IPS DF 4.7 (cell line): ENCODE results near the gene JAKMIP2.
"Not testable (repeated sequence)": the region's sequence is repeated elsewhere in the genome, so short reads cannot be mapped to it uniquely, and the experiment has no call there.

Experiments used
- DNase-seq: peaks from one replicate; pipeline ENCODE4 v3.0.0-alpha.2; 2013; ENCODE audit warnings: low spot score; ENCODE audit errors: extremely low read depth

JAKMIP2 gene

GRCh38 chr5:147616421-147616820, 166.1 kb downstream of the JAKMIP2 start:
- DNase-seq = no peak

- DNase-seq = no peak
Measured at GRCh38 chr5:147613359-147613758, 169.2 kb downstream of the JAKMIP2 start.

GRCh38 chr5:147611483-147611882, 171.0 kb downstream of the JAKMIP2 start:
- no peak for DNase-seq

- no peak for DNase-seq
Measured at GRCh38 chr5:147610798-147611197, 171.7 kb downstream of the JAKMIP2 start.

GRCh38 chr5:147601652-147602051, 180.9 kb downstream of the JAKMIP2 start:
- DNase-seq = no peak

GRCh38 chr5:147591120-147591519, 191.4 kb downstream of the JAKMIP2 start:
- no peak for DNase-seq

- no peak for DNase-seq
Measured at GRCh38 chr5:147590096-147590495, 192.4 kb downstream of the JAKMIP2 start.

GRCh38 chr5:147586832-147587231, 195.7 kb downstream of the JAKMIP2 start:
- DNase-seq = no peak

- no peak for DNase-seq
Measured at GRCh38 chr5:147586221-147586620, 196.3 kb downstream of the JAKMIP2 start.

- DNase-seq = not testable (repeated sequence)
Measured at GRCh38 chr5:147582272-147582671, 200.3 kb downstream of the JAKMIP2 start.

GRCh38 chr5:147580418-147580817, 202.1 kb downstream of the JAKMIP2 start:
- DNase-seq = not testable (repeated sequence)

GRCh38 chr5:147578228-147579024, 204.1 kb downstream of the JAKMIP2 start:
- DNase-seq = no peak

- no peak for DNase-seq
Measured at GRCh38 chr5:147576646-147577535, 205.6 kb downstream of the JAKMIP2 start.

- DNase-seq = no peak
Measured at GRCh38 chr5:147575598-147575997, 206.9 kb downstream of the JAKMIP2 start.

- DNase-seq = no peak
Measured at GRCh38 chr5:147573211-147573610, 209.3 kb downstream of the JAKMIP2 start.

GRCh38 chr5:147568710-147569406, 213.7 kb downstream of the JAKMIP2 start:
- no peak for DNase-seq

- no peak for DNase-seq
Measured at GRCh38 chr5:147567917-147568598, 214.5 kb downstream of the JAKMIP2 start.

- no peak for DNase-seq
Measured at GRCh38 chr5:147565524-147565923, 217.0 kb downstream of the JAKMIP2 start.

- DNase-seq = no peak
Measured at GRCh38 chr5:147564124-147564486, 218.4 kb downstream of the JAKMIP2 start.

- no peak for DNase-seq
Measured at GRCh38 chr5:147563466-147564123, 218.9 kb downstream of the JAKMIP2 start.

- DNase-seq = no peak
Measured at GRCh38 chr5:147561435-147561834, 221.1 kb downstream of the JAKMIP2 start.
